ENCODE data around the gene MTERF4. TPM values are rescaled to one million over a fixed set of nuclear protein-coding genes. Genes with fewer than 3 reads are reported as not detected.

MTERF4 gene
- total RNA-seq, 1 donor from 2014 or later = 23.6 TPM

DNA sequence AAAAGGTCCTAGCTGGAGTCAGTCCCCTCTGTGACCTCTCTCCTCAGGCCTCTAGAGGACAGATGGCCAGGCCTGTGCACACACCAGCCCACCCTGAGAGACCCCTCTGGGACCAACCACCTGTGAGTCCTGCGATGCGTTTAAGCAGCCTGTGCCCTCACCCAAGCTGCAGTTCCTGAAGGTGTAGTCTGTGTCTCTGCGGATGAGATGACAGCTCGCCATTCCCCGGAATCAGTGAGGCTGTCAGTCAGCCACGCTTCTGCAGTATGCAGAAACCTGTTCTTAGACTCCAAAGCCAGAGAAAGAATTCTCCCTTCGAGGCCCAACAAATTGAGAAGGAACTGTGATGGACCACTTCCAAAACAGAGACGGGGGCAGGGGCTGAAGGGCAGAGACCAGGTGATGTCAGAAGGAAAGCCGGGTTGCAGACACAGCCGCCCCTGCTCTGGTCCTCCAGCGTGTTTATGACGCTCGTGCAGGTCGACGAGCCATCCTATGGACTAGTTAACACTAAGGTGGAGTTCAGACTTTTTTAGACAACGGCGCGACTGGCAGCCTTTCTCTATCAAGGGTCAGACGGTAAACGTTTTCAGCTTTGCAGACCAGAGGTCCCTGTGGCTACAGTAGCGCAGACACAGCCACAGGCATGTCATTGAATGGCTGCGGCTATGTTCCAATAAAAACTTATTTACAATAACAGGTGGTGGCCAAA, 10.2 kb downstream of the MTERF4 start:
- peak; percentile 80 for DNase-seq (ENCODE audit: low spot score)

DNA sequence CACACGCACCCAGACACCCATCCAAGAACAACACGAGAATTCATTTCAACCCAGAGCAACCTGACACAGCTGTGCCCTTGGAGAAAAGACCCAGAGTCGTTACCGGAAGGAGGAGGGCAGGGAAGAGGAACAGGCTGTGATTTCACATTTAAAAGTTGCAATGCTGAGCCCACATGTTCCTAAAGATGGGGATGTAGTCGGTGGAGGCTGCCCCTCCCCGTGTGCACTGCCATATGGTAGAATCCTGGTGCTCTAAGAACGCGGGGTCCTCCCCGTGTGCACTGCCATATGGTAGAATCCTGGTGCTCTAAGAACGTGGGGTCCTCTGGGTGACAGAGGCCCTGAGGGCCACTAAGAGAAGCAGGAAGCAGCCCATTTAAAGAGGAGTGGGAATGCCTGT, 10.9 kb downstream of the MTERF4 start:
- DNase-seq (ENCODE audit: low spot score) = peak; percentile 20

DNA sequence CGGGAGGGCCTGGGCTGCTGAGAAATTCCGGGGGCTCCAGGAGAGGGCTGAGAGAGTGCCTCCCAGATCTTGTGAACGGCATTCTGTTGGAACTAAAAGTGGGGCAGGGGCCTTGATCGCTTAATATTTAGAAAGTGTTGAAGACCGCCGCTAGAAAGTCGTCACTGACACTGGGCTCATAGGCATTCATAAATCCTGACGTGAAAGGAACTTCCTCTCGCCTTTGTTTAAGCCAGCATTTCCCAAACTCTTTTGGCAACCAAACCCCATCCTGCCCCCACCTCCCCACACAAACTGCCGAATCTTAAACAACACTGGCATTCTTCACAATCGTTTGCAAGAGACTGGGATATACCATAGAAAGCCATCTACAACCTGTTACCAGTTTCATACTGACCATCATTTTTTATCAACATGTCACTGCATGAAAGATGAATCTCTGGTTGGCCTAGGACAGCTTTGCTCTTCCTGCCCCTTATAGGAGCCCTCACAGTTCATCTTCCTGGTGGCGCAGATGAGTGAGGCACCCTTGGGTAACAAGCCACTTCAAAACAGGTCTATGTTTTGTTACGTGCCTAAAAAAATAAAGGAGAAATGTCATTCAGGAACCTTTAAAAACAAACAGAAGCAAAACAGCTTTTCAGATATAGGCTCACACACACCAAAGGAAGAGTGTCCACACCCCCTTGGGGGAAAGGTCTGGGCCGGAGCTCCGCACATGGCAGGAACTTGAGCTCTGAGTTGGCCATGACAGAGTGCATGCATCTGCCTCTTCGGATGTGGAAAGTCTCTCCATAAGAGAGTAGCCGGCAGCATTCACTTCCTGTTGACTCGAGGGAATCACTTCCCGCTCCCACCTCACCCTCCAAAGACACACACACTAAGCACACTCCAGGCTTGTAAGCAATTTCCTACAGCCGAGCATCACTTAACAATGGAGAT, 13.0 kb downstream of the MTERF4 start:
- DNase-seq (ENCODE audit: low spot score) = peak; percentile 30

DNA sequence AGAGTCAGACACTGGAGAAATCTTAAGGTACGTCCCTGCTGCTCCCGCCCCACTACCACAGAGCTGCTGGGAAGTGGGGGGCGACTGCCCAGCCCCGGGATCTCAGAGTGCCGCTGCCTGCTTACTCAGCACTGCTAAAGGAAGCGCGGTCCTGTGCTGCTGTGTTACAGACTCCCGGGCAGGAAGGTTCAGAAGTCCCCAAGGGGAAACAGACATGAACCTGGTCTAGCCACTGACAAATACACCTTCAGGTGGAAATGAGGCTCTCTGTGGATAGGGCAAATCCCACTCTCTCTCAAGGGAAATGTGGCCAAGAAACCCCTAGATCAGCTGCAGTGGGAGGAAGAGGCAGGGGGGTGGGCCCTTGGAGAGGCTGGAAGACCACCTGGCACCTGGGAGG, 13.7 kb downstream of the MTERF4 start:
- DNase-seq (ENCODE audit: low spot score) = peak; percentile 72

DNA sequence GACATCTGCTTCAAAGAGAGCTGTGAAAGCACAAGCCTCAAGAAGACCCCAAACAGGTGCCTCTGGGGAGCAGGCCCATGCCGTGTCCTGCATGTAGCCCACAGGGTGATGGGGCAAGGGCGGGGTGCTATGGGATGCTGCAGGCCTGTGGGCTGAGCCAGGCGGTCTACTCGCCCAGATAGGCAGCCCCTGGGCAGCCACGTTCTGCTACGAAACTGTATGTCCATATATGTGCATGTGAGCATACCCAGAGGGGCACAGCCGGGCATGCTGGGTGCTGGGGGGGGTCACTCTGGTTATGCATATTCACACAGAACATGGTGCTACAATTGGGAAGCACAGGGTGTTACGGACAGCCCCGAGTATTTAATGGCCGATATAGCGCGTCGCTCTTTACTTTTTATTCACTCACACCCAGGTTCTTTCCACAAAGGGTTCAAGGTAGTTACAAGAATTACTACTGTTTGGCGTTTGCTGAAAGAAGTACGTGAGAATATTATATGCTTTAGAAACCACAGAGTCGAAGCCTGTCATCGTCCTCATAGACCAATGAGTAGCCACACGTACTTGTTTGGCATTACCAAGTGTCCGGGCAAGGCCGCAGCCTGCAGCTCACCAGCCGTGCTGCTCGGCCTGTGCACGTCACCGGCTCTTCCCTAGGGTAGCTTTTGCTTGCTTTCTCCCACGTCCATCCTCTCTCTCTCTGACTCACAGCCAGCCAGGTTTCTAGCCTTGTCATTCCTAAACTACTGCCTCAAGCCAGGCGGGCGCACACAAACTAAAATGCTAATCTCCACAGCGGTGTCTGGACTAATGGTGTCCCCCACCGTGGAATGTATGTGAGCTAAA, 14.4 kb downstream of the MTERF4 start:
- DNase-seq (ENCODE audit: low spot score) = peak; percentile 83

DNA sequence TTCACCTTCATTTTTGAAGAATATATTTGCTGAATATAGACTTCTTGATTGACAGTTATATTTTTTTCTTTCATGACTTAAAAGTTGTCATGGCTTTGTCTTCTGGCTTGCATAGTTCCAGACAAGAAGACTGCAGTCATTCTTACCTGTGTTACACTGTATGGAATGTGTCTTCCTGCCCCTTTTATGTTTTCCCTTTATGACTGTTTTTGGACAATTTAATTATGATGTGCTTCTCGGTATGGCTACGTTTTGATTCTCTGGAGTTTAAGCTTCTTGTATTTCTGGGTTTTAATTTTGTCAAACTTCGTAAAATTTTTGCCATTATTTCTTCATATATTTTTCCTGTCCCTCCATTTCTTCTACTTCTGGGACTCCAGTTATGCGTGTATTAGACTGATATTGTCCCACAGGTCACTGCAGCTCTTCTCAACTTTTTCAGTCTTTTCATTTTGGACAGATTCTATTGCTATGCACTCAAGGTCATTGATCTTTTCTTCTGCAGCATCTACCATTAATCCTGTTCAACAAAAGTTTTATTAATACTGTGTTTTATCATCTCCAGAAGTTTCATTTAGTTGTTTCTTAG, 17.1 kb downstream of the MTERF4 start:
- DNase-seq (ENCODE audit: low spot score) = no peak

DNA sequence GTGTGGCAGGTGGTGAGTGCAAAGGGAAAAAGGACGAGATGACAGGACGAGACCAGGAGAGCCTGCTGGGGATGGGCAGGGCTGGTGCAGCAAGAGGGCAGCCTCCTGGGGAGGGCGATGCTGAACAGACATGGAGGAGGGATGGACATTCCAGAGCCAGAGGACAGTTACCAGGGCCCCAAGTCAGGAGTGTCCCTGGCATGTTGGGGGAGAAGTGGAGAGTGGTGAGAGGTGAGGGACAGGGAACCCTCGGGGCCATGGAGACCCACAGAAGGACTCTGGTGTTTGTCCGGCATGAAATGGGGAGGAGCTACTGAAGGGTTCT, 19.0 kb downstream of the MTERF4 start:
- DNase-seq (ENCODE audit: low spot score) = no peak

DNA sequence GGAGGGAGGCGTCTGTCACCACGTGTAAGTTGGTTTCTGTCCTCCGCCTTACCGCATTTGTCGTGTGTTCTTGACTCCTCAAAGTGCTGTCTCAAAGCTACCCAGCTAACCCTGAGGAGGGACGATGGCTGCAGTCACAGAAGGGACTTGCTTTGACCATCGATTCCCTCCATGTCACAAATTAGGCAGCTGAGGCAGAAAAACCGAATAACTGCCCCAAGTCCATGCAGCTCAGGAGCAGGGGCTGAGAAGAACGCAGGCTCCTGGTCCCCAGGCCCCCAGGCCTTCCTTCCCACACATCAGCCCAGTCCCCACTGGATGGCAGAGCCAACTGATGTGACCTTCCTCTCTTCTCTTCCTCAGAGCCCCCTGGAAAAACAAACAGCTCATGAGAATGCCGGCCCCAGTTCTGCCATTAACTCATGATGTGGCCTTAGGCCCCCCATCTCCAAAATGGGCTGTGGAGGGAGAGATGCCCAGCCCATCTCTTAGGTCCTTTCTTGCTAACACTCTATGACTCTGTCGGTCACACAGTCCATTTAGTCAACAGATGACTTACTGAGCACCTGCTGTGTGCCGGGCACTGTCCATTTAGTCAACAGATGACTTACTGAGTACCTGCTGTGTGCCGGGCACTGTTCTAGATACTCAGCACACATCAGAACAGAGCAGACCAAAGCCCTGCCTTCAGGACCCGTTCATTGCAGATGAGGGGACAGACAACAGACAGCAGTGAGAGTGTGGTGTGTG, 19.6 kb downstream of the MTERF4 start:
- no peak for DNase-seq (ENCODE audit: low spot score)

DNA sequence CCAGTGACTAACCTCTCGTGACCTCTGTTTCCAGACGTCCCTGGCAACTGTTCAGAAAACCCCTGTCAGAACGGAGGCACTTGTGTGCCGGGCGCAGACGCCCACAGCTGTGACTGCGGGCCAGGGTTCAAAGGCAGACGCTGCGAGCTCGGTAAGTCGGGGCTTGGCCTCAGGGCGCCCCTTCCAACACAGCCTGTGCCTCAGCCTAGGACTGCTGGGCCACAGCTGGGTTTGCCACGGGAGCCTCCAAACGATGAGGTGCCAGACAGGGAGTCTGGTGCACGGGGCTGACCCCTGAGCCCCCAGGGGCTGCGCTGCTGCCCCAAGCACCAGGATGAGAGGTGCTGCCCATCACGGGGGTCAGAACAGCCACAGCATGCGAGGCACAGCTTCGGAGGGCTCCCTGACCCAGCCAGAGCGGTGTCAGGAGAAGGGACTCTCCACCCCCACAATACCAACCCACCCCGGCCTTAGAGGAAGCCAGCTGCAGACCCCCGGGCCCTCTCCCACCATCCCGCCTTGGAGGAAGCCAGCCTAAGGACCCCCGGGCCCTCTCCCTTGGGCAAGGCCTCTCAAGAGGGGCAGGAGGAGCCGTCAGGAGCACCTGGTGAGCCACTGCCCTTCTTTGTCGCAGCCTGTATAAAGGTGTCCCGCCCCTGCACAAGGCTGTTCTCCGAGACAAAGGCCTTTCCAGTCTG, 20.3 kb downstream of the MTERF4 start:
- no peak for DNase-seq (ENCODE audit: low spot score)

DNA sequence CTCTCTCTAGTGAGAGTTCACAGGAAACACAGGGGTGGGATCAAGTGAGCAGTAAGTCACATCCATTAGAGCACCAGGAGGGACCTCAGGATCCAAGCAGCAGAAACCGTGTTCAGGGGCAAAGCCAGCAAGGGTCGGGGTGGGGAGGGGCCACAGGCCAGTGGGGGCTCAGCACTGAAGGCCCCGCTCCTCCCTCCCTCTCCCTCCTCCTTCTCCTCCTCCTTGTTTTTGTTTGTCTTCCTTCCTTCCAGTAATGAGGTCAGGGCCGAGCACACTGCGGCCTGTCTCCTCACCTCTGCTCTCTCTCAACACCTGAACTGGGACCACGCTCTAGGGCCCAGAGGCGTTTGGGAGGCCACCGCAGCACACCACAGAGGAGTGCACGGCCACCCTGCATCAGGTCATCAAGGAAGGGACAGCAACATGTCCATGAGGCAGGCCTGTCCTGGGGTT, 20.9 kb downstream of the MTERF4 start:
- DNase-seq (ENCODE audit: low spot score) = no peak

DNA sequence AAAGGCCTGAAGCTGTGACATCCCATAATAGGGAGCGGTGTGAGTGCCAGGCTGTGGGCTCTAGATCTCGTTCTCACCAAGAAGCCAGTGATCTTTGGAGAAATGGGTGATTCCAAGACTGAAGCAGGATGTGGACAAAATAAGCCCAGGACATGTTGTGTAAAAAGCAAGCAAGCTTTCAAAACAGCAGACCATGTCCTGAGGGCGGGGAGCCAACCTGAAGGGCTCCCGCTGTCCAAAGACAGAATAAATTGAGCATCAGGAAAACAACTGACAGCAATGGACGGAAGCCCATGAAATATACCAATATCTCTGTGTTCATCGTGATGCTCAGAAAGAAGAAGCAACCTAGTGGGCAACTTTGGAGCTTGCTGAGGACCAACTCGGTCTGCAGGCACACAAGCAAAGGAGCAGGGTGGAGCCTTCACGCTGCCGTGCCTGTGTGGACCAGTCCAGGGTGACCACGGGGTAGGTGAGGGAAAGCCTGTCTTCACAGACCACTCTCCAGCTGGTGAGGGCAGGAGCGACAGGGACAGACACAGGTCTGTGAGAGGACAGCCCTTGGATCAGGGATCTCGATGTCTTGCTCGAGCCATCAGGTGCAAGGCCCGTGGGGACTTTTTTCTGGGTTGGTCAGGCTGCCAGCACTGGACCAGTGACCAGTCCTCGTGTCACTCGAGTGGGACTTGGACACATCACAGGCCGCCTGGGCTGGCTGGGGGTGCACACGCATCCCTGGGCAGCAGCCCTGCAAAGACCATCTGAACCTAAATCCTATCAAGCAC, 21.5 kb downstream of the MTERF4 start:
- DNase-seq (ENCODE audit: low spot score) = no peak

DNA sequence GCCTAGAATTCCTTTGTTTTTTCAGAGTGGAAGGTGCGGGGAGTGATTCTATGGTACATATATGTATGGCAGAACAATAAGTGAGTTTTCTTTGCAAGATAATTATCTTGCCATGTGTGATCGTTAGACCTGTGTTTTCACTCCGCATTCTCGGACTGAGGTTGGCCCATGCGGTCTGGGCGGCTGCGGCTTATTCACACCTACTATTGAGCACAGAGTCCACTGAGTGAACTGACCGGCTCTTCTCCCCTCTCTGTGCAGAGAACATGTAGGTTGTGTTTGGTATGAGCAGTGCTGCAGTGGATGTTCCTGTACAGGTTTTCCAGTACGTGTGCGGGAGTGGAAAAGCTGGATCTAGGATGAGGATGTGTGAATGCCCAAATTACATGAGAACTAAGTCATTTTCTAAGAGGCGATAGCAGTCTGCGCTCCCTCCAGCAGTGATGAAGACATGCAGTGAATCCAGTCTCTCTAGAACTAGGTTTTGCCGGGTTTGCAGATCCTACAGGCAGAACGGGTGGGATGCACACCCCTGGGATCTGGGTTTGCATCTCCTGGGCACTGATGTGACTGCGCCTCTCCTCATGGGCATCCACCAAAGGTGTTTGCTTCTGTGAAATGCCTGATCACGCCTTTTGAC, 27.1 kb downstream of the MTERF4 start:
- no peak for DNase-seq (ENCODE audit: low spot score)

DNA sequence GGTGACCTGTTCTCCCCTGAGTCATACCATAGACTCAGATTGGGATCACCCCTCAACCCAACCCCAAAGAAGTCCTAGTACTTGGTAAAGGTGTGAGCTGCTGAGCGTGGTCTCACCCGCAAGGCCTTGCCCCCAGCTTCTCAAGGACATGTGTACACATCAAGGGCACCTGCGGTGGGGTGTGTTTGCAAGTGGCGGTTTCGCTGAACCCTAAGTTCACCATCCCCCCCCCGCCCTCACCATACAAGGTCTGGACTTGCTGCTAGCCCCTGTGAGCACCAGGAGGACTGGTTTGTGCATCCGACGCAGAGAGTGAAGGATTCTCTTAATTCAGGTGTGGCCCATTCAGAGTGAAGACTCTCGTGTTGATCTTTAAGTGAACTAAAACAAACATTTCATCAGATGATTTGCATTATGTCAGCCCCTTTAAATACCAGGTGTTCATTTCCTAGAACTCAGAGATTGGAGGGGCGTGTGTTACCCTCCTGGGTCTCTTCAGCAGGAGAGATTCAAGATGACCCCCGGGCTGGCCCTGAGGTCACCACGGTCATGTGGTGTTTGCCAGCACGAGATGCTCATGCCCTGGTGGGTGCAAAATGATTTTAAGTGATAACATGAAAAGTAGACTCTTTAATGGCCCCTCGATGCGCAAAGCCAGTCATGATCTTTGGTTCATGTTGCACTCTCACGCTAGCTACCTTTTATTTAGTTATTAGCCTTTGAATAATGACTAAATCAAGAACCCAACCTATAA, 27.8 kb downstream of the MTERF4 start:
- no peak for DNase-seq (ENCODE audit: low spot score)

DNA sequence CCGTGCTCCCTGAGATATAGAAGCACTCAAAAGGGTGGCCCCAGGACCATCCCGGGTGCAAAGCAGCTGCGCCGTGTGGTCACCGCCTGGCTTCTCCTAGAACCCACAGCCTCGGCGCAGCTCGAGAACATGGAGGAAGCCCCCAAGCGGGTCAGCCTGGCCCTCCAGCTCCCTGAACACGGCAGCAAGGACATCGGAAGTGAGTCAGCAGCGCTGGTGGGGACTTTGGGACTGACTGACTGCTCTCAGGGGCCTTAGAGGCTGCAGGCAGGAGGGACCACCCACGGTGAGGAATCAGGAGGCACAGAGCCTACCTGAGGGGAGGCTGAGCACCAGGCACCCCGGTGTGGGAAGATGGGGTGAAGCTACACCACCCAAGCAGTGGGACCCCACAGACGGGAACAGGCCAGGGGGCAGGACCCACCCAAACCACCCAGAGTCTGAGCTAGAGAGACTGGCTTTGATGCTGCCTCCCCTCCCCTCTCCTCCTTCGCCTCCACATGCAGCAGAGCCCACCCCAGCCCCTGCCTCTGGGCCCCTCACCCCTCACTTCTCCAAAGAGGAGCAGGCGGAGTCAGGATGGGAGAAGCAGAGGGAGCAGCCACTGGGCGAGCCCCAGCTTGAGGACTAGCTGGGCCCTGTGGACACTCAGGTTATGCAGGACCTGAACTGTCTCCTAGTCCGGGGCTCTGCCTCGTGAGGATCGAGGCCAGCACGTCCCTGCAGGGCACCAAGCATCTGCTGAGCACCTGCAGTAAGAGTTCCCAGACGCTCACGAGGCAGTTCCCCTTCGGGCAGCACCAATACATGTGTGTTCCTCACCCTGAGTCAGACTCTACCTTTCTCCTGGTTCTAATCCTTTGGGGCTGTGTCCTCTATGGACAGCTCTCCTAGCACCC, 28.7 kb downstream of the MTERF4 start:
- no peak for DNase-seq (ENCODE audit: low spot score)

DNA sequence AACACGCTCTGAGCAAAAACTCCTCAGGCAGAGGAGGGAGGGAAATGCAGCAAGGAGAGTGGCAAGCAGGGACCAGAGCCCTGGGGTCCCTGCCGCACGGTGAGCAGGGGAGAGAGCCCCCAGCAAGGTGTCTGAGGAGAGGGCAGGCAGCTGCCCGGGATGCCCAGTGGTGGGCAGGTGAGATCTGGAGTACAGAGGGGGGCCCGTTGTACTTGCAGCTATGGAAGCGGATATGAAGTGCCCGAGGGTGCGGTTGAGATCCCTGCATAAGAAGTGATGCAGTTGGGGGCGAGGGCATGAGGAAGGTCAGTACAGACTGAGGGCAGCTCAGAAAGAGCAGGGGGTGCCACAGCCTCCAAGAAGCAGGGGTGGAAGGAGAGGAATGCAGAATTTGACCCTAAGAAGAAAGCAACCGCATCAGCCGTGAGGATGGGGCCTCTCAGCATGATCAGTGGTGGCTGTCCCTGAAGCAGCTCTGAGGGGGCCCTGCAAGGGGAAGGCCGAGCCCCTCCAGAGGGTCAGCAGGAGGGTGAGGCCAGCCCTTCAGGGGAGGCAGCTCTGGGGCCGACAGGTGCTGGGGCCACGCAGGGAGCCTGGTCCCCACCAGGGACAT, 29.4 kb downstream of the MTERF4 start:
- DNase-seq (ENCODE audit: low spot score) = no peak

DNA sequence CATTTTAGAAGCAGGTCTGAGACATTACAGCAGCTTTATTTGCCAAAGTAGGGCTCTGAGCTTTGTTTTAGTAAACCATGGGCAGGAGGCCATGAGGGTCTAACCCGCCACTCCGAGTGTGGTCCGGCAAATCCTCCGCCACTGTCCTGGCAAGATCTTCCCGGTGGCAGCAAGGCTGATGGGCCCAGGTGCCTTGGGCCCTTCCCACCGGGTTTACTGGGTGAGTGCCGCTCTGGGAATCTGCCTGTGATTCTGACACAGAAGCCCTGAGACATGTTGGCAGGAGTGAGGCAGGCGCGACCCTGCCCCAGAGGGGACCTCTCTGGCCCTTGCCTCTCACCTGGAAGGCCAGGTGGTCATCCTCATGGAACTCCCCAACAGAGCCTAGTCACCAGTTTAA, 29.9 kb downstream of the MTERF4 start:
- DNase-seq (ENCODE audit: low spot score) = no peak

Measured in mesenteric fat pad (tissue), 1 donor.